GM19328 (cell line): Measurements from ENCODE around the gene LRIT1.
A peak's percentile ranks its signal among the peaks of the same experiment; 100 is the strongest.
"Not testable (repeated sequence)": the region's sequence is repeated elsewhere in the genome, so short reads cannot be mapped to it uniquely, and the experiment has no call there.

Source experiments
- ATAC-seq: cut with Tn5 transposase; IDR thresholded peaks from one replicate; pipeline ENCODE4 v1.9.1; 2021; ENCODE audit warnings: mild to moderate bottlenecking, moderate library complexity; ENCODE audit not compliant: unreplicated experiment

LRIT1 gene, protein sequence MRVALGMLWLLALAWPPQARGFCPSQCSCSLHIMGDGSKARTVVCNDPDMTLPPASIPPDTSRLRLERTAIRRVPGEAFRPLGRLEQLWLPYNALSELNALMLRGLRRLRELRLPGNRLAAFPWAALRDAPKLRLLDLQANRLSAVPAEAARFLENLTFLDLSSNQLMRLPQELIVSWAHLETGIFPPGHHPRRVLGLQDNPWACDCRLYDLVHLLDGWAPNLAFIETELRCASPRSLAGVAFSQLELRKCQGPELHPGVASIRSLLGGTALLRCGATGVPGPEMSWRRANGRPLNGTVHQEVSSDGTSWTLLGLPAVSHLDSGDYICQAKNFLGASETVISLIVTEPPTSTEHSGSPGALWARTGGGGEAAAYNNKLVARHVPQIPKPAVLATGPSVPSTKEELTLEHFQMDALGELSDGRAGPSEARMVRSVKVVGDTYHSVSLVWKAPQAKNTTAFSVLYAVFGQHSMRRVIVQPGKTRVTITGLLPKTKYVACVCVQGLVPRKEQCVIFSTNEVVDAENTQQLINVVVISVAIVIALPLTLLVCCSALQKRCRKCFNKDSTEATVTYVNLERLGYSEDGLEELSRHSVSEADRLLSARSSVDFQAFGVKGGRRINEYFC

DNA sequence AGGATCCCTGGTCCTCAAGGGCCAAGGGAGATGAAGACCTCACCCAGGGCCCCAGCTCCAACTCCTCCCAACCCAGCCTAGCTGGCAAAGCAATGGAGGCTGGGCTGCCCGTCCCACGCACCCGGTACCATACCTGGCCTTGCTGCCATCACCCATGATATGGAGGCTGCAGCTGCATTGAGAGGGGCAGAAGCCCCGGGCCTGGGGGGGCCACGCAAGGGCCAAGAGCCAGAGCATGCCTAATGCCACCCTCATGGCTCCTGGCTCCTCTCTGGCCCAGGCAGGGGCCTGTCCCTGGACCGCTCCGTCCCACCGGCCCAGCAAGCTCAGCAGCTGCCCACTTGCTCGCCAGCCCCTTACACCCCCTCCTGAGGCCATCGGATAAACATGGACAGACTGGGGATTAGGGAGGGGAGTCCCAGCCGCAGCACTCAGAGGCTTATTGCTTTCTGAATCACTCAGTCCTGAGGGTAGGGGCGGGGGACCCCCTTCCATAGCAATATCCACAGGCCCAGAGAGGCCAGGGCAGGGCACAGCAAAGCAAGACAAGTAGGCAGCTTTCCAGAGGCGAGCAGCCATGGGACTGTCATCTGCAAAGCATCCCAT is at the start of gene LRIT1:
Gene LRIT1 (minus strand): TSS at position 362 of the 606 bp plus-strand sequence. CDS start 107 bp downstream, at position 255.
- no peak for ATAC-seq

DNA sequence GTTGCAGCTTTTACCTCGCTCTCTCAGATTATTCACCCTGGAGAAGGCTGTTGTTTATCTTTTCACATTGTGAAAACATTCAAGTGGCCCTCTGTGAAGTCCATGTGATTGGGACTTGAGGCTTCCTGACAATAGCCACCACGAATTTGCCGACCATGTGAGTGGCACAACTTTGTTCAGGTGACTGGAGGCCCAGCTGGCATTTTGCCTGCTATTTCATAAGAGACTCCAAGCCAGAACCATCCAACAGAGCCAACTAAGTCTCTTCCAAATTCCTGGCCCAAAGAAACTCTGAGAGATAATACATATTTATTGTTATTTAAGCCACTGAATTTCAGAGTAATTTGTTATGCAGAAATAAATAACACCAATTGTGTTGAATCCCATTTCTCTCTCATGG is 48.9 kb upstream of the LRIT1 start:
- no peak for ATAC-seq

DNA sequence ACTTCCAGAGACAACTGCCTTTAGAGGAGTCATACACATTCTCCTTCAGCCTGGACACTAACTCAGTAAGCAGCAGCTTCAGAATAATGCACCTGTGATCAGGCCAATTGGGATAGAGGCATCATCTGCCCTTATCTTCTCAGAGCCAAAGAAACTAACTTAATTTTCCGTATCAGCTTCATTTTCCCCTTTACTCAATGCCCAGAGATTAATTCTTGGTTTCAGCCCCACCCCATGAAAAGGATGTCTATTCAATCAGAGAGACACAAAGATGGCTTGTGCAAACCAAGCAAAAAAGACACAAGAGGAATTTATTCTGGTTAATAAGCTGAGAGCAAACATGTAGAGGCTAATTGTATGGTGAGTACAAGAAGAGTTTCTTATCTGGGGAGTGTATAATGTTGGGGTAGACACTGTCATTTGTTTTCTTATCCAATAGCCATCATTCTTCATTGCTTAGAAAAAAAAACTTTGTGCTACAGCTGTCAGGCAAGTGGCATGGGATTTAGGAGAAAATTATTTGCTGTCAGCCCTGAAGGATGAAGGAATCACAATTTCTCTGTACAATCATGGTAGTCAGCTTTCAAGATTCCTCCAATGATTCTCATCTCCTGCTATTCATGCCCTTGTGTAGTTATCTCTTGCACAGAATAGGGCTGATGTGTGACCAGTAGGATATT is 48.3 kb upstream of the LRIT1 start:
- no peak for ATAC-seq

DNA sequence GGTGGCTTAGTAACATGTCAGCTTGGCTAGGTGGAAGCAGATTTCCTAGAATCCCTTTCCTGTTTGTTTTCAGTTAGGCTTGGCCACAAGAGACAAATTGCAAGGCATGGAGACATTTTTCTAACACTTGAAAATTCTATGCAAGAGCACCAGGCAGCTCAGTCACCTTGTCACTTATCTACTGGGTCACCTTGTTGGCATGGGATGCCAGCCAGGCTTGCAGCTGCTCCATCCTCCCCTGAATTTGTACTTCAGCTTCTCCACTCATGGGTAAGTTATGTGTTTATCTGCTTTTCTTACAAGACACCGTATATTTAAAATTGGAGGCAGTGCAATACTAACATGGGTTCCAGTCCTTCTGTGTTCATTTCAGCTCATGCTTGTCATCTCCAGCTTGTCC is 46.8 kb upstream of the LRIT1 start:
- no peak for ATAC-seq

DNA sequence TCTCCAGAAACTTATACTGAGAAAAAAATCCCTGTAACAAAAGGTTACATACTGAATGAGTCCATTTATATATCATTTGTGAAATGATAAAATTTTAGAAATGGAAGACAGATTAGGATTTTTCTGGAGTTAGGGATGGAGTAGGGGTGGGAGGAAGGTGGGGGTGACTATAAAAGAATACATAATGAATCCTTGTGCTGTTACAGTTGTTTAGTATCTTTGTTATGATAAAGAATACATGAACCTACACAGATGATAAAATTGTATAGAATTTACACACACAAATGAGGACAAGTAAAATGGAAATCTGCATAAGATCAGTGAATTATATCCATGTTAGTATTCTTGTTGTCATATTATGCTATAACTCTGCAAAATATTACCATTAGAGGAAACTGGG is 45.3 kb upstream of the LRIT1 start:
- no peak for ATAC-seq

DNA sequence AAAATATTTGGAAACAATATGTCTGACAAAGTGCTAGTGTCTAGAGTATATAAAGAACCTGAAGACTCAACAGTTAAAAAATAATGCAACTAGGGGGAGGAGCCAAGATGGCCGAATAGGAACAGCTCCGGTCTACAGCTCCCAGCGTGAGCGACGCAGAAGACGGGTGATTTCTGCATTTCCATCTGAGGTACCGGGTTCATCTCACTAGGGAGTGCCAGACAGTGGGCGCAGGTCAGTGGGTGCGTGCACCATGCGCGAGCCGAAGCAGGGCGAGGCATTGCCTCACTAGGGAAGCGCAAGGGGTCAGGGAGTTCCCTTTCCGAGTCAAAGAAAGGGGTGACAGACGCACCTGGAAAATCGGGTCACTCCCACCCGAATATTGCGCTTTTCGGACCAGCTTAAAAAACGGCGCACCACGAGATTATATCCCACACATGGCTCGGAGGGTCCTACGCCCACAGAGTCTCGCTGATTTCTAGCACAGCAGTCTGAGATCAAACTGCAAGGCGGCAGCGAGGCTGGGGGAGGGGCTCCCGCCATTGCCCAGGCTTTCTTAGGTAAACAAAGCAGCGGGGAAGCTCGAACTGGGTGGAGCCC is 38.6 kb upstream of the LRIT1 start:
- not testable (repeated sequence) for ATAC-seq

DNA sequence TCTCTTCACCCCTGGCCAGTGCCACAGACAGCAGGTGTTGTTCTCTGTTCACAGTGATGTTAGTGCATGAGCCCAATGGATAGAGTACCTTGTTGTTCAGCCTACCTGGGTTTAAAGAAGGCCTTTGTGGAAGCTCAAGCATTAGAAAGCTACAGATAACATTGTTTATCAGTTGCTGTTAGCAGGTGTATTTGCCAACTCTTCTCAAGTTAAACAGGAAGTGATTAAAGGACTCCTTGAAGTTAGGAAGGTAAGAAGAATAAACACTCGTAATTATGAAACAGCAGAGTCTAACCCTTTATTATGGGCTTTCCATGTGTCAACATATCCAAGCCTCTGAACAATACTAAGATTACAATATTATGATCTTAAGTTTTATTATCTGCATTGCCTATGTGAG is 29.4 kb upstream of the LRIT1 start:
- no peak for ATAC-seq

DNA sequence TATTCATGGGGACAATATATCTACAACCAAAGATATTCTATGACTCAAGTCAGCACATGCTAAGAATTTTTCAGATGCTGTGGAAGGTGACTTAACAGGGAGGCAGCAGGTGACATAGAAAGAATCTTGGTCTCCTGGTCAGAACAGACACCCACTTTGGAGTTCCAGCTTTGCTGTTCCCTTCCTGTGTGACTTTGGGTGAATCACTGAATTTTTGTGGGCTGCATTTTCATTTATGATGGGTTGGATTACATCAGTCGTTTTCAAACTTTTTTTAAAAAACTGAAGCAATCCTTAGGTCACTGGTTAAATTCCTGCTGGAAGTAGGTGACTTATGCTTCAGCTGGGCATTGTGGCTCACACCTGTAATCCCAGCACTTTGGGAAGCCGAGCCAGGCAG is 28.4 kb upstream of the LRIT1 start:
- ATAC-seq, result no peak

DNA sequence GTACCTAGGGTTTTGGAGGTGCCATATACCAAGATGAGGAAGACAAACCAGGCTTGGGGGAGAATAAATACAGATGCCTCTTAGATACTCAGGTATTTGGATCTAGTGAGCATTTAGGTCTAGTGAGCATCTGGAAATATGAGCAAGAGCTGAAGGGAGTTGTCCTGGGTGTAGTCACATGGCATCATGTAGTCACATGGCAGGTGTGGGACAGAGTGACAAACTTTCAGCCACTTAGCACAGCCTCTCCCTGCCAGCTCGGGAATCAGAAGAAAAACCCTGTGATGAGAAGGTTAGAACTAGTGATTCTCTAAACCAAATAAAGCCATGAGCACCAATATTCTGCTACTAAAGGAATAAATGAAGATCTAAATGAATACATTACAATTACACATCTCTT is 27.8 kb upstream of the LRIT1 start:
- no peak for ATAC-seq

DNA sequence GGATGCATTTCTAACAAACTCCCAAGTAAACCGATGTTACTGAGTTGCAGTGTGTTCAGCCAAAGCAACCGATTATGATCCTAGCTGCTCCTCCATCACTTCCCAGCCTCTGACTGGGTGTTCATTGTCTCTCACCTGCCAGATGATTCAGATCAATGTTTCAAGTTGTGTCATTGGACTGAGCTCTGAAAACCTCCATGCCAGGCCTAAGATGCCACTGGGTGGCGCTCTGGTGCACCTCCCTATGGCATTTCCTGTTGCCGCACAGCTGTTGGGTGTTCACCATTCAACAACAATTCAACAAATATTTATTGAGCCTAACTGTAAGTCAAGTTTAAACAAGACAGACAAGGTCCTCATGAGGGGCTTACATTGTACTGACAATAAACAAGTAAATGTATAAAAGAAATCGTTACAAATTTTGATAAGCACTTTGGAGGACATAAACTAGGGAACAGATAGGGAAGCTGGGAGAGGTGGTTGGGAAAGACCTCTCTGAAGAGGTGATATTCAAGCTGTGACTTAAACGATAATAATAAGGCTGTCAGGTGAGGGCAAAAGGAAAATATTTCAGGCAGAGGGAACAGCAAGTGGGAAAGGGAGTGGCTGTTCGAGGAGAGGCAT is 26.3 kb upstream of the LRIT1 start:
- ATAC-seq, result no peak

DNA sequence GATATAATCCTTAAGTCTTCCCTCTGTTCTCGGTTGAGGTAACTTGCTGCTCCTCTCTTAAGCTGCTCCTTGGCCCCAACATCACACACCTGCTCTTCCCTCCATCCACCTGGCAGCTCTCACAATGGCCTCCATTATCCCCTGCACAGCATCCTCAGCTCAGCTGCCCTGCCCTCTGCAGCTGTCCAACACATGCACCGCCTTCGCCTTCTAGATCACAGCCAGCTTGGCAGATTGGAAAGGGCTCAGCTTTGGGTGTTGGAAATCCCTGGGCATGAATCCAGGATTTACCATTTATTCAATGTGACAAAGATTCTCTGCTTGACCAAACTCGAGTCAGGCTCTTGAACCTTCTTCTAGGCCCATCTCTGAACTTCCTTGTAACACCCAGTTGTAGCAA is 24.1 kb upstream of the LRIT1 start:
- no peak for ATAC-seq

DNA sequence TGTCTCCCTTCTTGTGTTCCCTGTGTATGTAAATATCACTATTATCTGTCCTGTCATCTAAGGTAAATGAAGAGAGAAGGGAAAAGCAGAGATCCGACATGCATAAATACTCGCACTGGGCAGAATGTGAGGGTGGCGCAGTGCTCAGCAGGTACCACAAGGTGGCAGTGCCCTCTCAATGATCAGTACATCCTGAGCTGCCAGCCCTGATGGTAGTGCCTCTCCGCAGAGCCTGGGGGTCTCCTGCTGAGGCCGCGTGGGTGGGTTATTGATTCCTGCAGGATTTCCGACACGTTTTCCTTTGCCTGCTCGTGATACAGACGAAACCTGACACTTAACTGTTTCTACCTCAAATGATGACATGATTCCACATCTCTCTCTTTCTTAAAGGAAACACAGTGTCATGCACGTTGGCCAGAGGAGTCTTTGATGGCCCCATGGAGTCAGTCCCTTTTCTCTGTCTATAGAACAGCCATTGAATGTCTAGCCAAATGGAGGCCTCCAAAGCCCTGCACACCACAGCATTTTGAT is 23.3 kb upstream of the LRIT1 start:
- ATAC-seq, result peak; percentile 78

DNA sequence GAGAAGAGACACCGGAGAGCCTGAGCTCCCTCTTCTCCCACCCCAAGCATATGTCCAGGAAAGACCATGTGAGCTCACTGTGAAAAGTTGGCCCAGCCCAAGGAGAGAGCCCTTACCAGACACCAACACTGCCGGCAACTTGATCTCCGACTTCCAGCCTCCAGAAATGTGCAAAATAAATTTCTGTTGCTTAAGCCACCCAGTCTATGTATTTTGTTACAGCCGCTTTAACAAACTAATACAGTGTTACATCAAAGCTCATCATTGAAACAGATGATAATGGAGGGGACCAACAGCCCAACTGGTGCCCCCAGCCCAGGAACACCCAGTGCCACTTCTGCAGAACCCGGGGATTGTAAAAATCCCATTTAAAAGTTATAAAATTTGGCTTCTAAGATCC is 22.4 kb upstream of the LRIT1 start:
- no peak for ATAC-seq

DNA sequence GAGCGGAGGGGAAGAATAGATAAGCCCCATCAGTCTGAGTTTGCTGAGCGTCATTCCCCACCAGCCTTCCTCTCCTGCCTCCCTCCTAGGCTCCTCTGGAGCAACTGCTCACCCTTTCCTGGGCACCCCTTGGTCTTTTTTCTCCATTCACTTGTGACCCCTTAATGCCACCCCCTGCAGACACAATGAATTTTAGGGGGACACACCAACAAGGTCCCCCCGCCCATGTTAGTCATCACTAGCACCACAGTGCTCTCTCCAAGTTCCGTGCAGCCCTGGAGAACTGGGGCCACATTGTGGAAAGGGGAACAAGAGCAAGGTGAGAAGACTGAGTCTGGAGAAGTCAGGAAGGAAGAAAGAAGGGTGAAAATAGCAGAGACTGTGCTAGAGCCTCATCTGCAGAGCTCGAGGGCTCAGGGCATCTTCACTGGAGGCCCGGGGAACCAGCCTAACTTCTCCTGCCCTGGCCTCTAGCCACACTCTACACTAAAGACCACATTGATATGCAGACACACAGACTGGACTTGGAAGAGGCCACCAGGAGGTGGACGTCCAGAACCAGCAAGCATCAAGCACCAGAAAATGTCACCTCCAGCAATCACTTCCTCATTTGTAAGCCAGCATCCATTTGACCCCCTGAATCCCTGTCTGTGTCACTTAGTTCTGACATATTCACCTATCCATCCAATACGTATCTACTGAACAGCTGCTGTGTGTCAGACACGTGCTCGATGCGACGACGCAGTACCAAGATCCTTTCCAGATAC is 21.0 kb upstream of the LRIT1 start:
- ATAC-seq, result no peak

DNA sequence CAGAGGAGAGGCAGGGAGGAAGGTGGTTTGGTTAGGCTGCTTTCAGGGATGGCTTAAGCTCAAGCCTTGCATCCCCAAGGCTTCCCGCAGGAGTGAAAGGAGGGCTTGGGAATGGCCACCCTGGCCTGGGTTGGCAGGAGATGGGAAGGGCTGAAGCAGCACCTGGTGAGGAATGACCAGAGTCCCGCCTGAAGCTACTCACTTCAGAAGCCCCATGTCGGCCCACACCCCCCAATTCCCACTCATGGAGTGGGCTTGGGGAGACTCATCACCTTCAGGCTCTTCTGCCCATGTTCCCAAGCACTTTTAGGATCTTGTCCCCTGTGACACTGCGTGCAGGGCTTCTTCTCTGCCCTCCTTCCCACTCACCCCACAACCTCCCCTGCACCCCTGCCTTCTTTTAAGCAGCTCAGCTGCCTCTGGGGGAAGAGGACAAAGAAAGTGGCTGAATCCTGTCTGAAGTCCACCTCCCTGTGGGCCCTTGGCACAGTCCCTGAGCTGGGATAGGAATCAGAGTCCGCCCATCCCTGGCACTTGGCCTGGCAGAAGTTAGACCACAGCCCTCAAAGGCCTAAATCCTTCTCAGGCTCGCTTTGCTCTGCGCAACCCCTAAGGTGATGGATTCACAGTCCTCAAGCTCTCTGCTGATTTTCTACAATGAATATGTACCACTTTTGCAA is 20.0 kb upstream of the LRIT1 start:
- ATAC-seq, result no peak

DNA sequence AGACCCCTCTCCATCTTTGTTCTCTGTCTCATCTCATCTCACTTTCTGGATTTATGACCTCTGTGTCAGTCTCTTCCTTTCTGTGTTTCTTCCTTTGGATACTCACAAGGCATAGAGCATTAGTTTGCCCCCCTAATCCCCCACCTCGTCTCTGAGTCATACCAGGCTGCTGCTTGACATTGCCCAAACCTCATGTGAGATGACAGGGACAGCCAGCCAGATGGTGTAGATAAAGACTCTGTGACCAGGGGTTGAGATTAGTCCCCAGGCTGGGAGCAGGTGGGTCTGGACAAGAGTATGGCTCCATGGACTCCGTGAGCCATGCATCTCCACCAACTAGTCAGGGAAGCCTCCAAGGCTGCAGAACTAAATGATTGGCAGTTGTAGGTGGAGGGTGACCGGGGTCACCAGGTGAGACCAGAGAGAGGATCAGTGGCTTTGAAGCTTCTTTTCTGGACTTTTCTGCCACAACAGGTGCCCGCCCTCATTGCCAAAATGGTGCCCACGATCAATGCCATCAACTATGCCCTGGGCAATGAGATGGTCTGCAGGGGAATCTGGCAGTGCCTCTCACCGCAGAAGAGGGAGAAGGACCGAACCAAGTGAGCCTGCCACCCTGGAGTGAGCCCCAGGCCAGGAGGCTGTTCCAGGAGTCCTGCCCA is 16.8 kb upstream of the LRIT1 start:
- no peak for ATAC-seq

DNA sequence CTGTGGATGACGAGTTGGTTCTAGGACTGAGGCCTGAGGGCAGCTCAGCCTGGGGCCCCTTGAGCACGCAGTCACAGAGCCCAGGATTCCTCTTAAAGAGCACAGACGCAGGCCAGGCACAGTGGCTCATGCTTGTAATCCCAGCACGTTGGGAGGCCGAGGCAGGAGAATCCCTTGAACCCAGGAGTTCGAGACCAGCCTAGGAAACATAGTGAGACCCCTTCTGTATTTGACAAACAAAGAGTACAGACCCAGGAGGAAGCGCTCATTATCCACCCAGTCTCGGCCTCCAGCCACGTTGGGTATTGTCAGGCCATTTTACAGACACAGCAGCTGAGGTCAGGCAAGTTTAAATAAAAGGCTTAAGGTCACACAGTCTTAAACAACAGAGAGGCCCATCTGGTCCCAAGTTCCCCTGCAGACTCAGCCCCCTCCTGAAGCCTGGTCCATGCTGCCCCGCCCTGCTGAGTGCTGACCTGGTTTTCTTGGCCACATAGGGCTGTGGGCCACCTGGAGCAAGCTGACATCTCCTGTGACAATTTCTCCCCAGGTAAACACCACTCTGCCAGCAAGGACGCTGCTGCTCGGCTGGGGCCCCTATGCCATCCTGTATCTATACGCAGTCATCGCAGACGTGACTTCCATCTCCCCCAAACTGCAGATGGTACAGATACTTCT is 16.1 kb upstream of the LRIT1 start:
- ATAC-seq, result no peak
